GM19467 (cell line): Measurements from ENCODE around the gene CD48.
"Not testable (repeated sequence)": the region's sequence is repeated elsewhere in the genome, so short reads cannot be mapped to it uniquely, and the experiment has no call there.

Experiments
- ATAC-seq: cut with Tn5 transposase; IDR thresholded peaks from one replicate; pipeline ENCODE4 v1.9.1; 2021; ENCODE audit warnings: mild to moderate bottlenecking, moderate library complexity; ENCODE audit not compliant: unreplicated experiment

Gene CD48

GRCh38 chr1:160658162-160658813 is 53.3 kb downstream of the CD48 start:
- no peak for ATAC-seq

- no peak for ATAC-seq
These were observed 54.3 kb downstream of the CD48 start for GRCh38 chr1:160657250-160657781.

GRCh38 chr1:160656737-160657136 is 54.9 kb downstream of the CD48 start:
- no peak for ATAC-seq

- ATAC-seq: no peak
These were observed 58.0 kb downstream of the CD48 start for GRCh38 chr1:160653620-160654016.

- no peak for ATAC-seq
These were observed 58.5 kb downstream of the CD48 start for GRCh38 chr1:160652924-160653619.

- not testable (repeated sequence) for ATAC-seq
These were observed 59.5 kb downstream of the CD48 start for GRCh38 chr1:160652065-160652641.

- no peak for ATAC-seq
These were observed 60.1 kb downstream of the CD48 start for GRCh38 chr1:160651433-160652064.

- ATAC-seq: peak; percentile 9
These were observed 64.3 kb downstream of the CD48 start for GRCh38 chr1:160647329-160647720.

- ATAC-seq: peak; percentile 41
These were observed 64.8 kb downstream of the CD48 start, which contains the start of gene SLAMF1 for GRCh38 chr1:160646711-160647328. SLAMF1 (minus strand) TSS chr1:160647044; CDS start chr1:160646945, 99 bp downstream.

GRCh38 chr1:160646180-160646579 is 65.4 kb downstream of the CD48 start:
- no peak for ATAC-seq

GRCh38 chr1:160645386-160646130 is 66.1 kb downstream of the CD48 start:
- no peak for ATAC-seq

- no peak for ATAC-seq
These were observed 67.2 kb downstream of the CD48 start for GRCh38 chr1:160644399-160644798.

- no peak for ATAC-seq
These were observed 68.5 kb downstream of the CD48 start for GRCh38 chr1:160643138-160643537.

GRCh38 chr1:160642281-160642644 is 69.4 kb downstream of the CD48 start:
- no peak for ATAC-seq

- ATAC-seq: no peak
These were observed 70.0 kb downstream of the CD48 start for GRCh38 chr1:160641323-160642280.

GRCh38 chr1:160640359-160641123 is 71.1 kb downstream of the CD48 start:
- ATAC-seq: no peak

- no peak for ATAC-seq
These were observed 72.0 kb downstream of the CD48 start for GRCh38 chr1:160639652-160640051.

- ATAC-seq: no peak
These were observed 72.7 kb downstream of the CD48 start for GRCh38 chr1:160638926-160639325.

GRCh38 chr1:160638540-160638857 is 73.1 kb downstream of the CD48 start:
- ATAC-seq: no peak
